Effector memory CD4-positive, alpha-beta T cell (primary cell): ENCODE measurements around the gene HSPH1.

Source experiments
- DNase-seq, 3 donors: peaks; one replicate each; pipeline ENCODE4 v3.0.0-alpha.2; 2020
- H3K27ac ChIP-seq: 2 replicates; pipeline ENCODE4 v1.7.0; 2013; ENCODE audit warnings: mild to moderate bottlenecking, low read length, moderate library complexity; ENCODE audit not compliant: insufficient read depth, poor library complexity, severe bottlenecking
- H3K27me3 ChIP-seq: replicated peaks from 2 replicates; pipeline ENCODE4 v1.7.0; 2013; ENCODE audit warnings: mild to moderate bottlenecking, low read length; ENCODE audit not compliant: insufficient read depth, control insufficient read depth, poor library complexity, severe bottlenecking
- H3K36me3 ChIP-seq: 2 replicates; pipeline ENCODE4 v1.7.0; 2013; ENCODE audit warnings: mild to moderate bottlenecking, low read length, moderate library complexity; ENCODE audit not compliant: control insufficient read depth, insufficient read depth
- H3K4me1 ChIP-seq: 2 replicates; pipeline ENCODE4 v1.7.0; 2013; ENCODE audit warnings: low read length, mild to moderate bottlenecking; ENCODE audit not compliant: control insufficient read depth, insufficient read depth, poor library complexity, severe bottlenecking
- H3K4me3 ChIP-seq: 2 replicates; pipeline ENCODE4 v1.7.0; 2013; ENCODE audit warnings: low read length, low read depth, mild to moderate bottlenecking; ENCODE audit not compliant: insufficient read depth, poor library complexity, severe bottlenecking
- H3K9me3 ChIP-seq: 2 replicates; pipeline ENCODE4 v1.7.0; 2013; ENCODE audit warnings: mild to moderate bottlenecking, low read length, moderate library complexity; ENCODE audit not compliant: control insufficient read depth

HSPH1 gene

GRCh38 chr13:31162151-31163008 is 676 bp upstream of the HSPH1 start:
- no peaks in the 10 kb centered on the region for H3K9me3 ChIP-seq
- H3K4me1 ChIP-seq, result peaks cover 13% of the 10 kb centered on the region
- H3K27me3 ChIP-seq, result no peaks in the 10 kb centered on the region
- H3K36me3 ChIP-seq, result no peaks in the 10 kb centered on the region
- peak overlapping the region; percentile 90 for H3K27ac ChIP-seq
- DNase-seq, result peak; percentile 91 to 97 (median 96)
- peak overlapping the region; percentile 95 for H3K4me3 ChIP-seq

GRCh38 chr13:31160857-31161556 is 697 bp downstream of the HSPH1 start:
- no peaks in the 10 kb centered on the region for H3K9me3 ChIP-seq

GRCh38 chr13:31159306-31159705 is 2.4 kb downstream of the HSPH1 start:
- Histone ChIP-seq H3K4me1 (peaks cover 13% of the 10 kb centered on the region), H3K27ac (no peak overlapping the region), H3K27me3 (no peaks in the 10 kb centered on the region), H3K4me3 (peak overlapping the region; percentile 3), H3K36me3 (peaks cover 11% of the 10 kb centered on the region), H3K9me3 (no peaks in the 10 kb centered on the region)
- no peak for DNase-seq

More at GRCh38 chr13:31160857-31161556, 697 bp downstream of the HSPH1 start:
- peak overlapping the region; percentile 95 for H3K4me3 ChIP-seq
- H3K27ac ChIP-seq, result peak overlapping the region; percentile 90
- peaks cover 13% of the 10 kb centered on the region for H3K4me1 ChIP-seq
- no peaks in the 10 kb centered on the region for H3K27me3 ChIP-seq
- H3K36me3 ChIP-seq, result no peaks in the 10 kb centered on the region
- peak; percentile 15 to 37 (median 27) for DNase-seq

- Histone ChIP-seq H3K4me3 (no peak overlapping the region), H3K9me3 (no peaks in the 10 kb centered on the region), H3K36me3 (peaks cover 55% of the 10 kb centered on the region), H3K27me3 (no peaks in the 10 kb centered on the region), H3K27ac (no peak overlapping the region), H3K4me1 (peaks cover 9% of the 10 kb centered on the region)
- DNase-seq, result no peak
These were observed 6.8 kb downstream of the HSPH1 start for GRCh38 chr13:31154939-31155338.

GRCh38 chr13:31151837-31152236 is 9.9 kb downstream of the HSPH1 start:
- Histone ChIP-seq H3K27me3 (no peaks in the 10 kb centered on the region), H3K4me1 (no peaks in the 10 kb centered on the region), H3K4me3 (no peak overlapping the region), H3K36me3 (peaks cover 80% of the 10 kb centered on the region), H3K27ac (no peak overlapping the region), H3K9me3 (no peaks in the 10 kb centered on the region)
- DNase-seq, result no peak

GRCh38 chr13:31150315-31150985 is 11.3 kb downstream of the HSPH1 start:
- Histone ChIP-seq H3K27me3 (no peaks in the 10 kb centered on the region), H3K27ac (no peak overlapping the region), H3K4me1 (no peaks in the 10 kb centered on the region), H3K36me3 (peaks cover 93% of the 10 kb centered on the region), H3K9me3 (no peaks in the 10 kb centered on the region), H3K4me3 (no peak overlapping the region)
- DNase-seq, result no peak

- H3K4me3 ChIP-seq, result no peak overlapping the region
- no peaks in the 10 kb centered on the region for H3K27me3 ChIP-seq
- H3K9me3 ChIP-seq, result no peaks in the 10 kb centered on the region
- H3K27ac ChIP-seq, result no peak overlapping the region
- H3K4me1 ChIP-seq, result no peaks in the 10 kb centered on the region
- no peak for DNase-seq
- H3K36me3 ChIP-seq, result peaks cover 94% of the 10 kb centered on the region
These were observed 12.1 kb downstream of the HSPH1 start for GRCh38 chr13:31149604-31150003.

GRCh38 chr13:31145417-31145816 is 16.3 kb downstream of the HSPH1 start:
- Histone ChIP-seq H3K4me3 (no peak overlapping the region), H3K4me1 (no peaks in the 10 kb centered on the region), H3K9me3 (no peaks in the 10 kb centered on the region), H3K27ac (no peak overlapping the region), H3K27me3 (no peaks in the 10 kb centered on the region), H3K36me3 (peaks cover 74% of the 10 kb centered on the region)
- DNase-seq, result no peak

- no peak for DNase-seq
- Histone ChIP-seq H3K4me3 (no peak overlapping the region), H3K9me3 (no peaks in the 10 kb centered on the region), H3K36me3 (peaks cover 46% of the 10 kb centered on the region), H3K27ac (no peak overlapping the region), H3K4me1 (no peaks in the 10 kb centered on the region), H3K27me3 (no peaks in the 10 kb centered on the region)
These were observed 23.2 kb downstream of the HSPH1 start for GRCh38 chr13:31138515-31138914.
